Measurements from ENCODE around the gene FBXL4. TPM values are rescaled to one million over a fixed set of nuclear protein-coding genes. Genes with fewer than 3 reads are reported as not detected.

The FBXL4 gene
- polyA plus RNA-seq, 1 of the 3 experiments (the other 2 are of a cell fraction) = 8.1 TPM

DNA sequence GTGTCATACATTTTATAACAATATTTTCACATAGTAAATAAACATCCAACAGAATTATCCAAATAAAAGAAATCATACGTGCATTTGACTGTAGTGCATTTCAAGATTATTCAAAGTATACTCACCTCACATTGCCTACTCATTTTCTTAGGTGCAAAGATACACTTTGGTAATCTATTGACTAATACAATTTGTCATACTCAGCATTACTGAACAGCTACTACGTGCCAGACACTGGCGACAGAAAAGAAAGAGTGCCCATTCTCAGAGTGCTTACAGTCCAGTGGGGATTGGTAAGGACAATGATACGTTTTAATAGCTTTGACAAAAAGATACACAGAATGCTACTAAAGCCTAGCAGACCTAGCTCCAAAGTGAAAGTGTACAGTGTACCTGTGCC, 42.0 kb downstream of the FBXL4 start:
- no peak overlapping the region for H2AFZ ChIP-seq (ENCODE audit: low read depth)
- no peaks in the 10 kb centered on the region for H3F3A ChIP-seq (replicated peaks; ENCODE audit: insufficient read depth)
- H3K9me3 ChIP-seq = no peaks in the 10 kb centered on the region
- no peaks in the 10 kb centered on the region for H3K79me2 ChIP-seq (ENCODE audit: insufficient read depth)
- peaks cover 30 to 39% of the 10 kb centered on the region in 2 experiments for H3K36me3 ChIP-seq (replicated peaks in 1 of 2; ENCODE audit: control insufficient read depth in 1 of 2, insufficient read depth in 2 of 2, low read length in 1 of 2)
- H4K20me1 ChIP-seq (ENCODE audit: insufficient read depth) = no peaks in the 10 kb centered on the region
- DNase-seq = no peak
- 91% methylated on average over 4 of the region's 4 CpGs for WGBS (ENCODE audit: low lambda C conversion rate)
- POLR2A ChIA-PET = no interaction called here
- H3K9me2 ChIP-seq = no peaks in the 10 kb centered on the region
- no peaks in the 10 kb centered on the region for H3K27me3 ChIP-seq (ENCODE audit: insufficient read depth)
- CTCF ChIA-PET = no interaction called here
- no peak overlapping the region for H3K4me2 ChIP-seq
- H3K4me3 ChIP-seq (ENCODE audit: low read depth in 2 of 2, low read length in 1 of 2) = no peak overlapping the region
- TF ChIP-seq FOSL2 (IDR thresholded peaks at IDR 0.05; ENCODE audit: borderline replicate concordance, low read depth) (no peak), GATA2 (CRISPR knock-in tag; IDR thresholded peaks at IDR 0.05) (no peak), SIN3A (IDR thresholded peaks at IDR 0.05; ENCODE audit: borderline replicate concordance, low read depth, low read length) (no peak), EP300 (IDR thresholded peaks at IDR 0.05; ENCODE audit: borderline replicate concordance in 1 of 2, low read depth in 1 of 2, low read length in 1 of 2) (no peak), YY1 (IDR thresholded peaks at IDR 0.05; ENCODE audit: low read depth) (no peak), USF1 (IDR thresholded peaks at IDR 0.05; ENCODE audit: borderline replicate concordance, low read depth) (no peak), NRF1 (IDR thresholded peaks at IDR 0.05; ENCODE audit: low read depth, low read length) (no peak), RAD21 (IDR thresholded peaks at IDR 0.05; ENCODE audit: low read length) (no peak), NFIC (IDR thresholded peaks at IDR 0.05; ENCODE audit: borderline replicate concordance) (no peak), EZH2phosphoT487 (IDR thresholded peaks at IDR 0.05; ENCODE audit: borderline replicate concordance, low read depth) (no peak), ELF1 (IDR thresholded peaks at IDR 0.05) (no peak), TEAD4 (IDR thresholded peaks at IDR 0.05; ENCODE audit: borderline replicate concordance, insufficient read depth) (no peak), MAX (IDR thresholded peaks at IDR 0.05; ENCODE audit: low read depth) (no peak), TCF12 (IDR thresholded peaks at IDR 0.05) (no peak), FOXM1 (IDR thresholded peaks at IDR 0.05; ENCODE audit: low read depth) (no peak), TAF1 (IDR thresholded peaks at IDR 0.05; ENCODE audit: borderline replicate concordance, low read depth, low read length) (no peak)
- TF ChIP-seq, protein P1, sequence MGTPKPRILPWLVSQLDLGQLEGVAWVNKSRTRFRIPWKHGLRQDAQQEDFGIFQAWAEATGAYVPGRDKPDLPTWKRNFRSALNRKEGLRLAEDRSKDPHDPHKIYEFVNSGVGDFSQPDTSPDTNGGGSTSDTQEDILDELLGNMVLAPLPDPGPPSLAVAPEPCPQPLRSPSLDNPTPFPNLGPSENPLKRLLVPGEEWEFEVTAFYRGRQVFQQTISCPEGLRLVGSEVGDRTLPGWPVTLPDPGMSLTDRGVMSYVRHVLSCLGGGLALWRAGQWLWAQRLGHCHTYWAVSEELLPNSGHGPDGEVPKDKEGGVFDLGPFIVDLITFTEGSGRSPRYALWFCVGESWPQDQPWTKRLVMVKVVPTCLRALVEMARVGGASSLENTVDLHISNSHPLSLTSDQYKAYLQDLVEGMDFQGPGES (IDR thresholded peaks at IDR 0.05; ENCODE audit: low read depth, low read length) = no peak
- TF ChIP-seq, protein P2, sequence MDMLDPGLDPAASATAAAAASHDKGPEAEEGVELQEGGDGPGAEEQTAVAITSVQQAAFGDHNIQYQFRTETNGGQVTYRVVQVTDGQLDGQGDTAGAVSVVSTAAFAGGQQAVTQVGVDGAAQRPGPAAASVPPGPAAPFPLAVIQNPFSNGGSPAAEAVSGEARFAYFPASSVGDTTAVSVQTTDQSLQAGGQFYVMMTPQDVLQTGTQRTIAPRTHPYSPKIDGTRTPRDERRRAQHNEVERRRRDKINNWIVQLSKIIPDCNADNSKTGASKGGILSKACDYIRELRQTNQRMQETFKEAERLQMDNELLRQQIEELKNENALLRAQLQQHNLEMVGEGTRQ (IDR thresholded peaks at IDR 0.05; ENCODE audit: borderline replicate concordance, low read depth, low read length) = no peak
- TF ChIP-seq, protein P3, sequence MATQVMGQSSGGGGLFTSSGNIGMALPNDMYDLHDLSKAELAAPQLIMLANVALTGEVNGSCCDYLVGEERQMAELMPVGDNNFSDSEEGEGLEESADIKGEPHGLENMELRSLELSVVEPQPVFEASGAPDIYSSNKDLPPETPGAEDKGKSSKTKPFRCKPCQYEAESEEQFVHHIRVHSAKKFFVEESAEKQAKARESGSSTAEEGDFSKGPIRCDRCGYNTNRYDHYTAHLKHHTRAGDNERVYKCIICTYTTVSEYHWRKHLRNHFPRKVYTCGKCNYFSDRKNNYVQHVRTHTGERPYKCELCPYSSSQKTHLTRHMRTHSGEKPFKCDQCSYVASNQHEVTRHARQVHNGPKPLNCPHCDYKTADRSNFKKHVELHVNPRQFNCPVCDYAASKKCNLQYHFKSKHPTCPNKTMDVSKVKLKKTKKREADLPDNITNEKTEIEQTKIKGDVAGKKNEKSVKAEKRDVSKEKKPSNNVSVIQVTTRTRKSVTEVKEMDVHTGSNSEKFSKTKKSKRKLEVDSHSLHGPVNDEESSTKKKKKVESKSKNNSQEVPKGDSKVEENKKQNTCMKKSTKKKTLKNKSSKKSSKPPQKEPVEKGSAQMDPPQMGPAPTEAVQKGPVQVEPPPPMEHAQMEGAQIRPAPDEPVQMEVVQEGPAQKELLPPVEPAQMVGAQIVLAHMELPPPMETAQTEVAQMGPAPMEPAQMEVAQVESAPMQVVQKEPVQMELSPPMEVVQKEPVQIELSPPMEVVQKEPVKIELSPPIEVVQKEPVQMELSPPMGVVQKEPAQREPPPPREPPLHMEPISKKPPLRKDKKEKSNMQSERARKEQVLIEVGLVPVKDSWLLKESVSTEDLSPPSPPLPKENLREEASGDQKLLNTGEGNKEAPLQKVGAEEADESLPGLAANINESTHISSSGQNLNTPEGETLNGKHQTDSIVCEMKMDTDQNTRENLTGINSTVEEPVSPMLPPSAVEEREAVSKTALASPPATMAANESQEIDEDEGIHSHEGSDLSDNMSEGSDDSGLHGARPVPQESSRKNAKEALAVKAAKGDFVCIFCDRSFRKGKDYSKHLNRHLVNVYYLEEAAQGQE (IDR thresholded peaks at IDR 0.05; ENCODE audit: low read depth, low read length) = no peak
- H3K27ac ChIP-seq (ENCODE audit: low read depth in 2 of 2, low read length in 1 of 2) = no peak overlapping the region
- no peak overlapping the region for H3K9ac ChIP-seq
- H3K4me1 ChIP-seq (ENCODE audit: control insufficient read depth in 1 of 2, insufficient read depth in 2 of 2, low read depth in 1 of 2, low read length in 1 of 2) = no peaks in the 10 kb centered on the region; a peak in 2 of 4 replicates
